K562 (cell line): ENCODE measurements around the gene INSIG1. TPM values are rescaled to one million over a fixed set of nuclear protein-coding genes. Genes with fewer than 3 reads are reported as not detected.
A peak's percentile ranks its signal among the peaks of the same experiment; 100 is the strongest.

ENCODE experiments used
- CBX8 ChIP-seq: fragments of 200-600 bp; sonication (generic); IDR thresholded peaks from 2 replicates; pipeline ENCODE4 v1.6.1; 2012; ENCODE audit warnings: borderline replicate concordance, mixed run types, low read depth, mild to moderate bottlenecking, moderate library complexity, mixed read lengths, low read length, control low read depth, inconsistent platforms; ENCODE audit not compliant: poor library complexity, severe bottlenecking; ENCODE audit errors: extremely low read depth
- CHCHD3 ChIP-seq: fragments of 250-450 bp; sonication (Bioruptor Pico); IDR thresholded peaks from 2 replicates; pipeline ENCODE4 v2.1.2; 2022; ENCODE audit warnings: mild to moderate bottlenecking
- HCFC1 ChIP-seq: IDR thresholded peaks from 2 replicates; pipeline ENCODE4 v1.6.1; 2012; ENCODE audit warnings: low read depth, low read length, improper control_type of control experiment
- HDAC3 ChIP-seq: fragments of 450-650 bp; IDR thresholded peaks from 2 replicates; pipeline ENCODE4 v1.6.1; 2018; ENCODE audit warnings: borderline replicate concordance, mild to moderate bottlenecking, moderate library complexity; ENCODE audit not compliant: partially characterized antibody
- HDAC6 ChIP-seq: IDR thresholded peaks from 2 replicates; pipeline ENCODE4 v1.6.1; 2012; ENCODE audit warnings: low read depth, mild to moderate bottlenecking, control low read depth, inconsistent platforms, low read length, moderate library complexity
- NBN ChIP-seq: fragments of 450-650 bp; IDR thresholded peaks from 2 replicates; pipeline ENCODE4 v1.6.1; 2016; ENCODE audit warnings: low read depth, mild to moderate bottlenecking
- NFE2L1 ChIP-seq: fragments of 450-650 bp; IDR thresholded peaks from 2 replicates; pipeline ENCODE4 v1.6.1; 2016; ENCODE audit warnings: missing genetic modification characterization, low read depth, mild to moderate bottlenecking, missing compliant biosample characterization, moderate library complexity, borderline replicate concordance
- RBBP5 ChIP-seq: fragments of 200-600 bp; sonication (generic); IDR thresholded peaks from 2 replicates; pipeline ENCODE4 v1.6.1; 2012; ENCODE audit warnings: borderline replicate concordance, mild to moderate bottlenecking, low read length, control low read depth, inconsistent platforms; ENCODE audit not compliant: insufficient read depth, poor library complexity, severe bottlenecking
- RFX1 ChIP-seq: fragments of 450-650 bp; IDR thresholded peaks from 2 replicates; pipeline ENCODE4 v1.6.1; 2016; ENCODE audit warnings: mild to moderate bottlenecking, moderate library complexity
- XRCC3 ChIP-seq: fragments of 450-650 bp; IDR thresholded peaks from 2 replicates; pipeline ENCODE4 v1.6.1; 2017; ENCODE audit warnings: mild to moderate bottlenecking, moderate library complexity
- ZC3H8 ChIP-seq: fragments of 450-650 bp; IDR thresholded peaks from 2 replicates; pipeline ENCODE4 v1.6.1; 2017
- ZNF212 ChIP-seq: fragments of 450-650 bp; formaldehyde crosslinking; IDR thresholded peaks from 2 replicates; pipeline ENCODE4 v1.4.0; 2020; ENCODE audit warnings: mild to moderate bottlenecking
- ZNF263 ChIP-seq: sonication (generic); formaldehyde crosslinking; IDR thresholded peaks from 2 replicates; pipeline ENCODE4 v1.8.0; 2022; ENCODE audit warnings: mild to moderate bottlenecking, missing genetic modification reagents, borderline replicate concordance
- ZNF384 ChIP-seq: IDR thresholded peaks from 2 replicates; pipeline ENCODE4 v1.6.1; 2012; ENCODE audit warnings: low read depth, low read length, improper control_type of control experiment
- ZNF584 ChIP-seq: fragments of 200-800 bp; sonication (Bioruptor generic); IDR thresholded peaks from 2 replicates; pipeline ENCODE4 v1.6.1; 2016; ENCODE audit warnings: low read depth, mild to moderate bottlenecking, missing genetic modification characterization, missing compliant biosample characterization
- polyA plus RNA-seq, 8 experiments: library from polyadenylated mRNA; depleted of rRNA in 4 of 8; stranded (reverse) in 5 of 8; unstranded in 3 of 8; fragments of >200 nt; fragmentation: Nextera tagmentation in 2 of 8; fragmentation: Illumina TruSeq in 1 of 8; extraction: Ambion mirVana in 2 of 8; extraction: Trizol in 1 of 8; gene quantifications; 2 replicates each; pipeline versions ENCODE4 v1.2.1 to v1.2.3, GENCODE V29; 2011 to 2014; ENCODE audit warnings: inconsistent platforms in 1 of 8, missing spikeins in 1 of 8
- total RNA-seq, 7 experiments: library from RNA; depleted of rRNA in 6 of 7; stranded (reverse); fragments of >200 nt in 6 of 7; fragmentation: Illumina TruSeq in 2 of 7; extraction: Trizol in 2 of 7; gene quantifications; 2 replicates each; pipeline versions ENCODE4 v1.2.1 to v1.2.3, GENCODE V29; 2011 to 2021; ENCODE audit warnings: low replicate concordance in 1 of 7
- TF ChIP-seq, protein P1 (sequence below): fragments of 250-450 bp; sonication (Bioruptor Pico); IDR thresholded peaks from 2 replicates; pipeline ENCODE4 v1.5.0; 2021
- TF ChIP-seq, protein P2 (sequence below), 2 experiments: IDR thresholded peaks in 1 of 2; conservative IDR thresholded peaks in 1 of 2; 2 replicates each; pipeline ENCODE4 v1.6.1; 2016; ENCODE audit warnings: low read depth in 2 of 2, mild to moderate bottlenecking in 1 of 2, missing compliant biosample characterization in 1 of 2, missing genetic modification characterization in 1 of 2, moderate library complexity in 1 of 2
- TF ChIP-seq, protein P3 (sequence below): sonication (generic); formaldehyde crosslinking; IDR thresholded peaks from 2 replicates; pipeline ENCODE4 v1.8.0; 2022; ENCODE audit warnings: mild to moderate bottlenecking, missing genetic modification reagents

The INSIG1 gene
- total and polyA plus RNA-seq, 9 of the 15 experiments (the other 6 are each of a cell fraction or from before 2014, with no cell fraction given) = 57.1 to 787 (median 238) TPM

DNA sequence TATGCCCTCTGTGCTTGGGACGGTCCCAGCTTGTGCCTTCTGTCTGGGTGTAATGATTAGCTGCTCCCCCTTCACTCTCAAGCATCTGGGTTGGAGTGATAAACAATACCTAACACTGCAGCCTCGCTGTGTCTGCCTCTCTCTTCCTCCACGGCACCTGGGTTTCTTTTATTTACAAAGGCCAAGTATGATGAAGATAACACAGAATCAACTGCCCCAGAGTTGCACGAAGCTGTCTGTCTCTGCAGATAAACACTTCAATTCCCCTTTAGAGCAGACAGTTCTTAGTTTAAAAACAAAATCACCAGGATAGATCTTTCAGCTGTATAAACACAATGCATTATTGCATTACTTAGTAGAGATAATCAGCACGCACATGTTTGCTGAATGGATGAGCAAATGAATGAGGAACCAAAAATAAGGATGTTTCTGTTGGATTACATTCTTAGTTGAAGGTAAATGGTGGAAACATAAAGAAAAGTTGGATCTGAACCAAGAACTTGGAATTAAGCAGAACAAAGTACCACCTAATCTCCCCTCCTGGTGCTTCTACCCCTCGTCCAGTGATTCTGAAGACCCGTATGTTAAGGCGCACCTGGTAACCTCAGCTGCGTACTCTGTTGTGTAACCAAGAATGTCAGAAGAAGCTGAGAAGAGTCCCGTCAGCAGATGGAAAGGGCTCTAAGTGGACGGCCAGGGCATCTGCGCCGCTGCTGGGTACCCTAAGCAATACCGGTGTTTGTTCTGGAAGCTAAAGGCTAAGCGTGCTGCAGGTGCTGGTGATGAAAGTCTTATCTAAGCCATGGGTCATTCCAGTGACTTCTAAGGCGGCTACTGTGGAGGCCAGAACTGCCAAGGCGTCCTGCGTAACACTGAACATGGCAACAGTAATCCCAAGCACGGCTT is 26.6 kb downstream of the INSIG1 start (continued):
- TF ChIP-seq CBX8 (no peak), ZC3H8 (0 out of 2 replicates have a peak, but pooled peaks have one; percentile 49), NBN (peak; percentile 99; the same call in 1 of the 2 replicates), XRCC3 (no peak), ZNF212 (CRISPR knock-in tag) (peak; percentile 91), RBBP5 (no peak), HDAC6 (no peak), NFE2L1 (tag) (no peak), RFX1 (no peak), CHCHD3 (CRISPR knock-in tag) (peak; percentile 63; the same call in 1 of the 2 replicates), ZNF384 (no peak), ZNF584 (CRISPR knock-in tag) (peak; percentile 98), ZNF263 (no peak), HDAC3 (peak; percentile 99), HCFC1 (no peak)
- TF ChIP-seq, protein P1, sequence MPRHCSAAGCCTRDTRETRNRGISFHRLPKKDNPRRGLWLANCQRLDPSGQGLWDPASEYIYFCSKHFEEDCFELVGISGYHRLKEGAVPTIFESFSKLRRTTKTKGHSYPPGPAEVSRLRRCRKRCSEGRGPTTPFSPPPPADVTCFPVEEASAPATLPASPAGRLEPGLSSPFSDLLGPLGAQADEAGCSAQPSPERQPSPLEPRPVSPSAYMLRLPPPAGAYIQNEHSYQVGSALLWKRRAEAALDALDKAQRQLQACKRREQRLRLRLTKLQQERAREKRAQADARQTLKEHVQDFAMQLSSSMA = no peak
- TF ChIP-seq, protein P2, sequence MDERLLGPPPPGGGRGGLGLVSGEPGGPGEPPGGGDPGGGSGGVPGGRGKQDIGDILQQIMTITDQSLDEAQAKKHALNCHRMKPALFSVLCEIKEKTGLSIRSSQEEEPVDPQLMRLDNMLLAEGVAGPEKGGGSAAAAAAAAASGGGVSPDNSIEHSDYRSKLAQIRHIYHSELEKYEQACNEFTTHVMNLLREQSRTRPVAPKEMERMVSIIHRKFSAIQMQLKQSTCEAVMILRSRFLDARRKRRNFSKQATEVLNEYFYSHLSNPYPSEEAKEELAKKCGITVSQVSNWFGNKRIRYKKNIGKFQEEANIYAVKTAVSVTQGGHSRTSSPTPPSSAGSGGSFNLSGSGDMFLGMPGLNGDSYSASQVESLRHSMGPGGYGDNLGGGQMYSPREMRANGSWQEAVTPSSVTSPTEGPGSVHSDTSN (CRISPR knock-in tag; IDR thresholded peaks at IDR 0.05; ENCODE audit: low read depth) = no peak
- TF ChIP-seq, protein P2 (tag; conservative IDR thresholded peaks at IDR 0.05; ENCODE audit: low read depth) = peak; percentile 62
- TF ChIP-seq, protein P3, sequence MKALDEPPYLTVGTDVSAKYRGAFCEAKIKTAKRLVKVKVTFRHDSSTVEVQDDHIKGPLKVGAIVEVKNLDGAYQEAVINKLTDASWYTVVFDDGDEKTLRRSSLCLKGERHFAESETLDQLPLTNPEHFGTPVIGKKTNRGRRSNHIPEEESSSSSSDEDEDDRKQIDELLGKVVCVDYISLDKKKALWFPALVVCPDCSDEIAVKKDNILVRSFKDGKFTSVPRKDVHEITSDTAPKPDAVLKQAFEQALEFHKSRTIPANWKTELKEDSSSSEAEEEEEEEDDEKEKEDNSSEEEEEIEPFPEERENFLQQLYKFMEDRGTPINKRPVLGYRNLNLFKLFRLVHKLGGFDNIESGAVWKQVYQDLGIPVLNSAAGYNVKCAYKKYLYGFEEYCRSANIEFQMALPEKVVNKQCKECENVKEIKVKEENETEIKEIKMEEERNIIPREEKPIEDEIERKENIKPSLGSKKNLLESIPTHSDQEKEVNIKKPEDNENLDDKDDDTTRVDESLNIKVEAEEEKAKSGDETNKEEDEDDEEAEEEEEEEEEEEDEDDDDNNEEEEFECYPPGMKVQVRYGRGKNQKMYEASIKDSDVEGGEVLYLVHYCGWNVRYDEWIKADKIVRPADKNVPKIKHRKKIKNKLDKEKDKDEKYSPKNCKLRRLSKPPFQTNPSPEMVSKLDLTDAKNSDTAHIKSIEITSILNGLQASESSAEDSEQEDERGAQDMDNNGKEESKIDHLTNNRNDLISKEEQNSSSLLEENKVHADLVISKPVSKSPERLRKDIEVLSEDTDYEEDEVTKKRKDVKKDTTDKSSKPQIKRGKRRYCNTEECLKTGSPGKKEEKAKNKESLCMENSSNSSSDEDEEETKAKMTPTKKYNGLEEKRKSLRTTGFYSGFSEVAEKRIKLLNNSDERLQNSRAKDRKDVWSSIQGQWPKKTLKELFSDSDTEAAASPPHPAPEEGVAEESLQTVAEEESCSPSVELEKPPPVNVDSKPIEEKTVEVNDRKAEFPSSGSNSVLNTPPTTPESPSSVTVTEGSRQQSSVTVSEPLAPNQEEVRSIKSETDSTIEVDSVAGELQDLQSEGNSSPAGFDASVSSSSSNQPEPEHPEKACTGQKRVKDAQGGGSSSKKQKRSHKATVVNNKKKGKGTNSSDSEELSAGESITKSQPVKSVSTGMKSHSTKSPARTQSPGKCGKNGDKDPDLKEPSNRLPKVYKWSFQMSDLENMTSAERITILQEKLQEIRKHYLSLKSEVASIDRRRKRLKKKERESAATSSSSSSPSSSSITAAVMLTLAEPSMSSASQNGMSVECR (CRISPR knock-in tag) = no peak
